PC-3 (cell line): ENCODE measurements around the gene RAB6C. TPM values are rescaled to one million over a fixed set of nuclear protein-coding genes. Genes with fewer than 3 reads are reported as not detected.
"Not testable (repeated sequence)": the region's sequence is repeated elsewhere in the genome, so short reads cannot be mapped to it uniquely, and the experiment has no call there.

Experiments
- ATAC-seq: fragments of 200-7000 bp; cut with Tn5 transposase; 2 replicates; pipeline ENCODE4 v1.9.1; 2020; ENCODE audit warnings: mild to moderate bottlenecking, moderate library complexity
- BruUV-seq: library from RNA; stranded (reverse); fragments of 400-500 nt; replicated peaks from 2 replicates; lab custom pipeline; 2021; lab: Mats Ljungman, UMichigan
- CTCF ChIA-PET: fragments of 300-600 bp; sonication (Branson Sonifier 250); formaldehyde crosslinking; loops from one replicate; lab custom pipeline; 2022; ENCODE audit warnings: antibody characterized with exemption; lab: Charles Lee
- POLR2A ChIA-PET: fragments of 300-600 bp; sonication (Branson Sonifier 250); formaldehyde crosslinking; loops from one replicate; lab custom pipeline; 2022; ENCODE audit warnings: antibody characterized with exemption; ENCODE audit not compliant: unreplicated experiment; lab: Charles Lee
- DNase-seq: peaks from one replicate; pipeline ENCODE4 v3.0.0-alpha.2; 2015
- H2AFZ ChIP-seq: fragments of 300-600 bp; sonication (generic); 2 replicates; pipeline ENCODE4 v1.6.0; 2016; ENCODE audit warnings: antibody characterized with exemption, low read length
- H3F3A ChIP-seq: fragments of 300-600 bp; sonication (generic); one replicate; pipeline ENCODE4 v1.6.0; 2017; ENCODE audit warnings: antibody characterized with exemption, low read length, control low read depth, mild to moderate bottlenecking; ENCODE audit not compliant: unreplicated experiment
- H3K27ac ChIP-seq: fragments of 300-600 bp; sonication (generic); 2 replicates; pipeline ENCODE4 v1.5.1; 2016; ENCODE audit warnings: mild to moderate bottlenecking, low read length
- H3K27me3 ChIP-seq: fragments of 300-600 bp; sonication (generic); 2 replicates; pipeline ENCODE4 v1.6.1; 2016; ENCODE audit warnings: low read length, mixed read lengths
- H3K36me3 ChIP-seq: fragments of 300-600 bp; sonication (generic); 2 replicates; pipeline ENCODE4 v1.6.1; 2016; ENCODE audit warnings: low read depth, mixed run types, low read length, mixed read lengths
- H3K4me1 ChIP-seq: fragments of 300-600 bp; sonication (generic); 2 replicates; pipeline ENCODE4 v1.5.1; 2016; ENCODE audit warnings: low read length; ENCODE audit not compliant: insufficient read depth
- H3K4me2 ChIP-seq: fragments of 300-600 bp; sonication (generic); 2 replicates; pipeline ENCODE4 v1.6.0; 2016; ENCODE audit warnings: low read length
- H3K4me3 ChIP-seq: fragments of 300-600 bp; sonication (generic); 2 replicates; pipeline ENCODE4 v1.5.1; 2016; ENCODE audit warnings: mild to moderate bottlenecking, low read length, mixed read lengths
- H3K79me2 ChIP-seq: fragments of 300-600 bp; sonication (generic); 2 replicates; pipeline ENCODE4 v1.6.1; 2017; ENCODE audit warnings: low read length, mixed read lengths
- H3K9ac ChIP-seq: fragments of 300-600 bp; sonication (generic); 2 replicates; pipeline ENCODE4 v1.6.0; 2016; ENCODE audit warnings: mild to moderate bottlenecking, low read length
- H3K9me2 ChIP-seq: fragments of 300-600 bp; sonication (generic); replicated peaks from 2 replicates; pipeline ENCODE4 v1.6.1; 2016; ENCODE audit warnings: mixed run types, low read length, mixed read lengths
- H3K9me3 ChIP-seq: fragments of 300-600 bp; sonication (generic); 2 replicates; pipeline ENCODE4 v1.6.1; 2016; ENCODE audit warnings: low read length, mixed read lengths
- H4K20me1 ChIP-seq: fragments of 300-600 bp; sonication (generic); 2 replicates; pipeline ENCODE4 v1.6.1; 2016; ENCODE audit warnings: low read length, mixed read lengths
- EZH2 ChIP-seq: fragments of 300-600 bp; sonication (generic); IDR thresholded peaks from one replicate; pipeline ENCODE4 v1.6.1; 2017; ENCODE audit warnings: antibody characterized with exemption, mild to moderate bottlenecking, low read length; ENCODE audit not compliant: unreplicated experiment
- EZH2phosphoT487 ChIP-seq: fragments of 300-600 bp; sonication (generic); IDR thresholded peaks from 2 replicates; pipeline ENCODE4 v1.6.1; 2018; ENCODE audit warnings: mild to moderate bottlenecking, antibody characterized with exemption, low read length, borderline replicate concordance
- intact Hi-C: fragments of 100-400 bp; cut with micrococcal nuclease; formaldehyde crosslinking; loops from 2 replicates; pipeline ENCODE4 v1.9.0; 2023
- total RNA-seq: library from RNA; depleted of rRNA; stranded (reverse); fragments of >200 nt; gene quantifications from 2 replicates; pipeline ENCODE4 v1.2.3, GENCODE V29; 2014
- TF ChIP-seq, protein P1 (sequence below): fragments of 300-600 bp; sonication (generic); conservative IDR thresholded peaks from 2 replicates; pipeline ENCODE4 v1.5.1; 2017; ENCODE audit warnings: antibody characterized with exemption, low read depth, mild to moderate bottlenecking, low read length

RAB6C gene
- total RNA-seq, 1 experiment from 2014 or later = 0.04 TPM

DNA sequence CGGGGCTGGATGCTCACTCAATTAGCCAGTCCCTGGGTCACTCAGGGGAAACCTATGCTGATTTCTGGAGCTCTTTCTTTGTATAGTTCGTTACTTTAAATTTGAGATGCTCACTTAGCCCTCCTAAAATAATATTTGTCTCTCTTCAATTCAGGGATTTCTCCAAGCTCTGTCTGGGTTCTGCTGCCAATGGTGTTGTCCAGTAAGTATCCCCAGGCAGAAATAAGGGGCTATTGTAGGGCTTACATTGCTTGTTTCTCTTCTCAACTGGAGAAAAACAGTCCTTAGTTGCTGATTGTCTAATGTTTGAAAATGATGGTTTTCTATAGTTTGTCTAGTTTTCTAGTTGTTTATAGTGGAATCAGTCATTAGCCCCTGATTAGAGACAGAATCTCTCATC lies 5.0 kb downstream of the RAB6C start:
- TF ChIP-seq EZH2 (no peak), EZH2phosphoT487 (no peak)
- TF ChIP-seq, protein P1, sequence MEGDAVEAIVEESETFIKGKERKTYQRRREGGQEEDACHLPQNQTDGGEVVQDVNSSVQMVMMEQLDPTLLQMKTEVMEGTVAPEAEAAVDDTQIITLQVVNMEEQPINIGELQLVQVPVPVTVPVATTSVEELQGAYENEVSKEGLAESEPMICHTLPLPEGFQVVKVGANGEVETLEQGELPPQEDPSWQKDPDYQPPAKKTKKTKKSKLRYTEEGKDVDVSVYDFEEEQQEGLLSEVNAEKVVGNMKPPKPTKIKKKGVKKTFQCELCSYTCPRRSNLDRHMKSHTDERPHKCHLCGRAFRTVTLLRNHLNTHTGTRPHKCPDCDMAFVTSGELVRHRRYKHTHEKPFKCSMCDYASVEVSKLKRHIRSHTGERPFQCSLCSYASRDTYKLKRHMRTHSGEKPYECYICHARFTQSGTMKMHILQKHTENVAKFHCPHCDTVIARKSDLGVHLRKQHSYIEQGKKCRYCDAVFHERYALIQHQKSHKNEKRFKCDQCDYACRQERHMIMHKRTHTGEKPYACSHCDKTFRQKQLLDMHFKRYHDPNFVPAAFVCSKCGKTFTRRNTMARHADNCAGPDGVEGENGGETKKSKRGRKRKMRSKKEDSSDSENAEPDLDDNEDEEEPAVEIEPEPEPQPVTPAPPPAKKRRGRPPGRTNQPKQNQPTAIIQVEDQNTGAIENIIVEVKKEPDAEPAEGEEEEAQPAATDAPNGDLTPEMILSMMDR = no peak
- H3K4me1 ChIP-seq = no peaks in the 10 kb centered on the region
- POLR2A ChIA-PET = no interaction called here
- no peak overlapping the region for H3K4me2 ChIP-seq
- ATAC-seq (no peak), DNase-seq (no peak)
- no peaks in the 10 kb centered on the region for H3F3A ChIP-seq
- H4K20me1 ChIP-seq = no peaks in the 10 kb centered on the region
- no peaks in the 10 kb centered on the region for H3K9me3 ChIP-seq
- H3K36me3 ChIP-seq = no peaks in the 10 kb centered on the region
- H3K9ac ChIP-seq = no peak overlapping the region
- CTCF ChIA-PET = no interaction called here
- H3K9me2 ChIP-seq = no peaks in the 10 kb centered on the region
- no TSS peak for BruUV-seq
- intact Hi-C loops = no loop called here
- H3K27me3 ChIP-seq = peaks cover 9% of the 10 kb centered on the region
- H3K79me2 ChIP-seq = no peaks in the 10 kb centered on the region
- no peak overlapping the region for H3K4me3 ChIP-seq
- H3K27ac ChIP-seq = no peak overlapping the region
- H2AFZ ChIP-seq = no peak overlapping the region

DNA sequence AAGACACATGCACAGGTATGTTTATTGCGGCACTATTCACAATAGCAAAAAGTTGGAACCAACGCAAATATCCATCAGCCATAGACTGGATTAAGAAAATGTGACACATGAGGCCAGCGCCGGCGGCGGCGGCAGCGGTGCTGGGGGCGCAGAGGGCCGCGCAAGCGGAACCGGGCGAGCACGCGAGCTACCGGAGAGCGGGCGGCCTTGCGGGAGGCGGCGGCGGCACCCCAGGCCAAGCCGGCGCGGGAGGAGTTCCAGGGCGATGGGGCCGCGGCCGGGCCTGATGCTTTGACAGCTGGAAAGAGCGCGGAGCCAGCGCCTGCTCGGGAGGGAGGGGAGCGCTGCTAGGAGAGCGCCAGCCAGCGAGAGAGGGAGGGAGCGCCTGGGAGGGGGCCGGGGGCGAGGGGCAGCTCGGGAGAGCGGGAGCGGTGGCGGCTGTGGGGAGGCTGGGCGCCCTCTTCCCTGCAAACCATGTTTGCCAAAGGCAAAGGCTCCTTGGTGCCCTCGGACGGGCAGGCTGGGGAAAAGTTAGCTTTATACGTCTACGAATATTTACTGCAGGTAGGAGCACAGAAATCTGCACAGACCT lies 13.0 kb downstream of the RAB6C start:
- H3F3A ChIP-seq, H3K9me2 ChIP-seq, intact Hi-C loops, H4K20me1 ChIP-seq, BruUV-seq, DNase-seq, H3K27ac ChIP-seq, H3K4me2 ChIP-seq, H3K4me1 ChIP-seq, H3K27me3 ChIP-seq, CTCF ChIA-PET, H2AFZ ChIP-seq, H3K4me3 ChIP-seq, H3K9ac ChIP-seq, H3K79me2 ChIP-seq, H3K9me3 ChIP-seq, ATAC-seq, POLR2A ChIA-PET, H3K36me3 ChIP-seq: not testable (repeated sequence)

GRCh38 chr2:129993151-129993550 lies 13.7 kb downstream of the RAB6C start:
- H3K4me1 ChIP-seq, ATAC-seq, H3K79me2 ChIP-seq, H3K4me2 ChIP-seq, H3K36me3 ChIP-seq, H2AFZ ChIP-seq, H3K9me2 ChIP-seq, intact Hi-C loops, H3K27me3 ChIP-seq, H4K20me1 ChIP-seq, POLR2A ChIA-PET, H3K4me3 ChIP-seq, H3K9ac ChIP-seq, DNase-seq, H3K27ac ChIP-seq, BruUV-seq, H3K9me3 ChIP-seq, H3F3A ChIP-seq, CTCF ChIA-PET: not testable (repeated sequence)

GRCh38 chr2:129996657-129997237 lies 17.3 kb downstream of the RAB6C start:
- BruUV-seq, H3F3A ChIP-seq, H3K79me2 ChIP-seq, H3K4me3 ChIP-seq, H3K9ac ChIP-seq, H3K36me3 ChIP-seq, H3K4me1 ChIP-seq, H3K9me3 ChIP-seq, DNase-seq, H3K9me2 ChIP-seq, H3K4me2 ChIP-seq, ATAC-seq, H3K27ac ChIP-seq, H3K27me3 ChIP-seq, H2AFZ ChIP-seq, intact Hi-C loops, CTCF ChIA-PET, H4K20me1 ChIP-seq, POLR2A ChIA-PET: not testable (repeated sequence)

GRCh38 chr2:129998771-129999170 lies 19.3 kb downstream of the RAB6C start:
- BruUV-seq, H3K9me2 ChIP-seq, H3K9me3 ChIP-seq, POLR2A ChIA-PET, H3K4me3 ChIP-seq, H3K9ac ChIP-seq, H3K27ac ChIP-seq, H3K4me1 ChIP-seq, H3K27me3 ChIP-seq, DNase-seq, H2AFZ ChIP-seq, ATAC-seq, CTCF ChIA-PET, H3F3A ChIP-seq, H3K36me3 ChIP-seq, H3K4me2 ChIP-seq, H4K20me1 ChIP-seq, intact Hi-C loops, H3K79me2 ChIP-seq: not testable (repeated sequence)

DNA sequence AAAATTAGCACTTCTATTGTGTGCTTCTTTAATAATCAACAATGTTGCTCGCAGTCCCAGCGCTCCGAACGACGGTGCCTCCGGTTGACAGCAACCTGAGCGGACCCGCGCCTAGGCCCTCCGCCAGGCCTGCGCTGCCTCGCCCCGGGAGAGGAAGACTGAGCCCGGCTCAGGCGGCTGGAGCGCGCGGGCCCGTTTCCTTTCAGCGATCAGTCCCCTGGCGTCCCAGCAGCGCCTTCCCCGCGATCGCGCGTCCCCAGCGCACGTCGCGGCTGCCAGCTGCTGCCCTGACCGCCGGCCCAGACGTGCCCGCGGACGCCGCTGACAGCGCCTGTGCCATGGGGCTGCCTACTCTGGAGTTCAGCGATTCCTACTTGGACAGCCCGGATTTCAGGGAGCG lies 26.4 kb downstream of the RAB6C start:
- DNase-seq, H3K9me3 ChIP-seq, H3F3A ChIP-seq, BruUV-seq, H3K4me1 ChIP-seq, H3K9ac ChIP-seq, H3K27me3 ChIP-seq, H3K4me2 ChIP-seq, H3K27ac ChIP-seq, H3K79me2 ChIP-seq, ATAC-seq, H3K4me3 ChIP-seq, POLR2A ChIA-PET, intact Hi-C loops, H3K9me2 ChIP-seq, H3K36me3 ChIP-seq, H2AFZ ChIP-seq, CTCF ChIA-PET, H4K20me1 ChIP-seq: not testable (repeated sequence)
